CD14-positive monocyte (primary cell): Measurements from ENCODE around the gene ADH1A. TPM values are rescaled to one million over a fixed set of nuclear protein-coding genes. Genes with fewer than 3 reads are reported as not detected.

ENCODE experiments used
- DNase-seq, 3 donors: peaks; one replicate each; pipeline ENCODE4 v3.0.0-alpha.2; 2011 to 2022
- H2AFZ ChIP-seq: 2 replicates; pipeline ENCODE4 v1.6.0; 2012; ENCODE audit warnings: mild to moderate bottlenecking, low read depth, low read length, inconsistent platforms; ENCODE audit not compliant: insufficient read depth, poor library complexity, severe bottlenecking
- H3K27ac ChIP-seq, 2 donors: 1 replicate in 1 of 2; 2 replicates in 1 of 2; pipeline ENCODE4 v1.5.1; 2012 to 2013; ENCODE audit warnings: low read length in 2 of 2, control low read depth in 1 of 2, inconsistent platforms in 1 of 2, low read depth in 1 of 2, mild to moderate bottlenecking in 1 of 2
- H3K27me3 ChIP-seq, 2 donors: one replicate each; pipeline versions ENCODE4 v1.6.0 to v1.6.1; 2011 to 2013; ENCODE audit warnings: low read length in 2 of 2; ENCODE audit not compliant: control insufficient read depth in 2 of 2, insufficient read depth in 2 of 2
- H3K36me3 ChIP-seq, 2 donors: replicated peaks in 1 of 2; 1 replicate in 1 of 2; 2 replicates in 1 of 2; pipeline versions ENCODE4 v1.5.1 to v1.6.1; 2012 to 2013; ENCODE audit warnings: low read length in 2 of 2, control low read depth in 1 of 2, inconsistent platforms in 1 of 2, mild to moderate bottlenecking in 1 of 2; ENCODE audit not compliant: insufficient read depth in 2 of 2, control insufficient read depth in 1 of 2
- H3K4me1 ChIP-seq, 2 donors: 1 replicate in 1 of 2; 2 replicates in 1 of 2; pipeline versions ENCODE4 v1.5.1 to v1.6.1; 2012 to 2013; ENCODE audit warnings: low read length in 2 of 2, control low read depth in 1 of 2, inconsistent platforms in 1 of 2, mild to moderate bottlenecking in 1 of 2, moderate library complexity in 1 of 2; ENCODE audit not compliant: insufficient read depth in 2 of 2, control insufficient read depth in 1 of 2
- H3K4me2 ChIP-seq: replicated peaks from 2 replicates; pipeline ENCODE3; 2012; ENCODE audit warnings: low read length, moderate library complexity, mild to moderate bottlenecking; ENCODE audit not compliant: poor library complexity, severe bottlenecking; ENCODE audit errors: extremely low read depth
- H3K4me3 ChIP-seq, 3 experiments: fragments of 200-600 bp in 1 of 3; sonication (generic) in 1 of 3; replicated peaks in 1 of 3; 1 replicate in 2 of 3; 2 replicates in 1 of 3; pipeline ENCODE4 v1.5.1; 2011 to 2013; ENCODE audit warnings: low read length in 3 of 3, mild to moderate bottlenecking in 3 of 3, control low read depth in 2 of 3, low read depth in 2 of 3, inconsistent platforms in 1 of 3, moderate library complexity in 1 of 3
- H3K79me2 ChIP-seq: 2 replicates; pipeline ENCODE4 v1.6.0; 2012; ENCODE audit warnings: mild to moderate bottlenecking, control low read depth, inconsistent platforms, low read length, moderate library complexity; ENCODE audit not compliant: insufficient read depth
- H3K9ac ChIP-seq: 2 replicates; pipeline ENCODE4 v1.6.0; 2017; ENCODE audit warnings: low read length, mild to moderate bottlenecking; ENCODE audit not compliant: insufficient read depth, poor library complexity, severe bottlenecking
- H3K9me3 ChIP-seq, 2 donors: replicated peaks in 1 of 2; 1 replicate in 1 of 2; 2 replicates in 1 of 2; pipeline versions ENCODE4 v1.5.1 to v1.6.1; 2012 to 2013; ENCODE audit warnings: low read length in 2 of 2, control low read depth in 1 of 2; ENCODE audit not compliant: control insufficient read depth in 1 of 2, insufficient read depth in 1 of 2
- H4K20me1 ChIP-seq: 2 replicates; pipeline ENCODE4 v1.6.0; 2012; ENCODE audit warnings: mild to moderate bottlenecking, low read length, control low read depth, moderate library complexity; ENCODE audit not compliant: insufficient read depth
- H3K27ac Mint-ChIP-seq, 7 donors: one replicate each; pipeline ENCODE4 v1.8.0; 2020; ENCODE audit warnings: mild to moderate bottlenecking in 7 of 7, mixed read lengths in 7 of 7, moderate library complexity in 6 of 7, inconsistent platforms in 2 of 7
- H3K27me3 Mint-ChIP-seq, 3 donors: one replicate each; pipeline ENCODE4 v1.8.0; 2021 to 2022; ENCODE audit warnings: low read depth in 3 of 3, mild to moderate bottlenecking in 3 of 3, mixed read lengths in 3 of 3, moderate library complexity in 3 of 3, inconsistent platforms in 1 of 3
- H3K36me3 Mint-ChIP-seq, 2 donors: one replicate each; pipeline ENCODE4 v1.8.0; 2020; ENCODE audit warnings: mixed read lengths in 2 of 2, inconsistent platforms in 1 of 2, mild to moderate bottlenecking in 1 of 2
- H3K4me1 Mint-ChIP-seq: one replicate; pipeline ENCODE4 v1.8.0; 2020; ENCODE audit warnings: mild to moderate bottlenecking, mixed read lengths
- H3K4me3 Mint-ChIP-seq, 2 donors: one replicate each; pipeline ENCODE4 v1.8.0; 2020; ENCODE audit warnings: mild to moderate bottlenecking in 2 of 2, mixed read lengths in 2 of 2, moderate library complexity in 1 of 2
- H3K9me3 Mint-ChIP-seq, 7 donors: one replicate each; pipeline ENCODE4 v1.8.0; 2020 to 2022; ENCODE audit warnings: mixed read lengths in 7 of 7, mild to moderate bottlenecking in 6 of 7, moderate library complexity in 6 of 7, inconsistent platforms in 2 of 7
- CTCF ChIP-seq: fragments of 200-600 bp; IDR thresholded peaks from one replicate; pipeline ENCODE4 v1.8.0; 2022; ENCODE audit warnings: antibody characterized with exemption, mild to moderate bottlenecking
- WGBS: methylation state at CpG from one replicate; pipeline ENCODE4 v1.1.5; 2013; ENCODE audit warnings: missing lambda C conversion rate; ENCODE audit not compliant: insufficient coverage; 5-methylcytosine and 5-hydroxymethylcytosine counted together
- intact Hi-C, 2 donors: fragments of 100-400 bp; cut with micrococcal nuclease; formaldehyde crosslinking; loops; one replicate each; pipeline versions ENCODE4 v1.15.0 to v1.15.1; 2023
- polyA plus RNA-seq, 3 donors: library from polyadenylated mRNA; depleted of rRNA in 1 of 3; unstranded in 2 of 3; stranded (reverse) in 1 of 3; fragments of 300-500 nt in 2 of 3; fragments of >200 nt in 1 of 3; fragmentation: Illumina TruSeq in 2 of 3; gene quantifications; 1 replicate in 2 of 3; 2 replicates in 1 of 3; pipeline ENCODE4 v1.2.3, GENCODE V29; 2012 to 2021

Gene ADH1A
- polyA plus RNA-seq, 3 donors: not detected

- no peak overlapping the region for H3K9ac ChIP-seq
- no peak for DNase-seq
- H3K27ac ChIP-seq: no peak overlapping the region
- no peaks in the 10 kb centered on the region for H4K20me1 ChIP-seq
- H3K36me3 ChIP-seq: no peaks in the 10 kb centered on the region
- H3K9me3 Mint-ChIP-seq: peaks cover 0 to 7% (median 3%) of the 10 kb centered on the region in 7 donors
- no peaks in the 10 kb centered on the region for H3K79me2 ChIP-seq
- peaks cover 0 to 1% (median 0%) of the 10 kb centered on the region in 3 donors for H3K27me3 Mint-ChIP-seq
- H3K27me3 ChIP-seq: no peaks in the 10 kb centered on the region
- H3K4me3 Mint-ChIP-seq: no peak overlapping the region
- no peaks in the 10 kb centered on the region for H3K4me1 ChIP-seq
- H2AFZ ChIP-seq: no peak overlapping the region
- WGBS: 93% methylated on average over 2 of the region's 3 CpGs
- no peak overlapping the region for H3K27ac Mint-ChIP-seq
- no peak for TF ChIP-seq CTCF
- H3K36me3 Mint-ChIP-seq: no peaks in the 10 kb centered on the region
- H3K9me3 ChIP-seq: no peaks in the 10 kb centered on the region
- no peak overlapping the region for H3K4me3 ChIP-seq
- no peaks in the 10 kb centered on the region for H3K4me1 Mint-ChIP-seq
- H3K4me2 ChIP-seq: no peak overlapping the region
- intact Hi-C loops: no loop called here
These were observed 26.6 kb upstream of the ADH1A start for GRCh38 chr4:99317354-99317753.

- no peak overlapping the region for H3K4me2 ChIP-seq
- Mint-ChIP-seq H3K4me1 (no peaks in the 10 kb centered on the region), H3K27me3 (peaks cover 0 to 1% (median 0%) of the 10 kb centered on the region in 3 donors), H3K4me3 (no peak overlapping the region), H3K9me3 (peaks cover 0 to 5% (median 3%) of the 10 kb centered on the region in 7 donors), H3K36me3 (no peaks in the 10 kb centered on the region), H3K27ac (no peak overlapping the region)
- no peak for DNase-seq
- no peak overlapping the region for H3K9ac ChIP-seq
- H3K79me2 ChIP-seq: no peaks in the 10 kb centered on the region
- intact Hi-C loops: no loop called here
- no peak for TF ChIP-seq CTCF
- WGBS: 79% methylated on average over 2 of the region's 6 CpGs
- no peaks in the 10 kb centered on the region for H3K4me1 ChIP-seq
- no peak overlapping the region for H2AFZ ChIP-seq
- no peaks in the 10 kb centered on the region for H3K36me3 ChIP-seq
- no peaks in the 10 kb centered on the region for H4K20me1 ChIP-seq
- H3K4me3 ChIP-seq: no peak overlapping the region
- H3K27me3 ChIP-seq: no peaks in the 10 kb centered on the region
- H3K9me3 ChIP-seq: no peaks in the 10 kb centered on the region
- H3K27ac ChIP-seq: no peak overlapping the region
These were observed 25.1 kb upstream of the ADH1A start for GRCh38 chr4:99315839-99316238.
